ENCODE results near the gene OSBPL9. TPM values are rescaled to one million over a fixed set of nuclear protein-coding genes. Genes with fewer than 3 reads are reported as not detected.

OSBPL9 gene
- total RNA-seq, 1 donor from 2014 or later: 149 TPM

DNA sequence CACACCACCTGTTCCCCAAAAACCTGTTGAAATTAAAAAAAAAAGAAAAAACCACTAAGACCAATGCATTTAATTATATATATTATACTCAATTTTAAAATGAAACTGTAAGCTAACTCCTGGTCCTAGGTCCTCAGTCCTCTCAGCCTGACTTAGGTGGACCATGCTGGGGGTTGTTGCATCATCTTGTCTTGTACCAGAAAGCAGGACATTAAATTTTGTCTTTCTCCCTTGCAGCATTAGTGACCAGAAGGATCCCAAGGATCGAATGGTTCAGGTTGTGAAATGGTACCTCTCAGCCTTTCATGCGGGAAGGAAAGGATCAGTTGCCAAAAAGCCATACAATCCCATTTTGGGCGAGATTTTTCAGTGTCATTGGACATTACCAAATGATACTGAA lies 164.0 kb downstream of the OSBPL9 start:
- Mint-ChIP-seq H3K27me3 (ENCODE audit: insufficient read depth, low read depth) (no peaks in the 10 kb centered on the region), H3K4me1 (no peaks in the 10 kb centered on the region), H3K4me3 (no peak overlapping the region), H3K9me3 (no peaks in the 10 kb centered on the region), H3K27ac (no peak overlapping the region), H3K36me3 (peaks cover 26% of the 10 kb centered on the region)
- Histone ChIP-seq H3K27me3 (no peaks in the 10 kb centered on the region), H3F3A (ENCODE audit: low read depth) (no peaks in the 10 kb centered on the region), H3K4me2 (no peak overlapping the region), H3K9ac (no peak overlapping the region), H3K4me3 (no peak overlapping the region), H3K9me3 (ENCODE audit: low read depth) (no peaks in the 10 kb centered on the region), H3K27ac (no peak overlapping the region), H4K20me1 (ENCODE audit: low read depth) (no peaks in the 10 kb centered on the region), H3K79me2 (ENCODE audit: low read depth) (no peaks in the 10 kb centered on the region), H3K4me1 (no peaks in the 10 kb centered on the region), H3K36me3 (peaks cover 20% of the 10 kb centered on the region), H2AFZ (replicated peaks) (no peak overlapping the region)
- no peak for DNase-seq (ENCODE audit: low spot score)
- TF ChIP-seq, protein P1, sequence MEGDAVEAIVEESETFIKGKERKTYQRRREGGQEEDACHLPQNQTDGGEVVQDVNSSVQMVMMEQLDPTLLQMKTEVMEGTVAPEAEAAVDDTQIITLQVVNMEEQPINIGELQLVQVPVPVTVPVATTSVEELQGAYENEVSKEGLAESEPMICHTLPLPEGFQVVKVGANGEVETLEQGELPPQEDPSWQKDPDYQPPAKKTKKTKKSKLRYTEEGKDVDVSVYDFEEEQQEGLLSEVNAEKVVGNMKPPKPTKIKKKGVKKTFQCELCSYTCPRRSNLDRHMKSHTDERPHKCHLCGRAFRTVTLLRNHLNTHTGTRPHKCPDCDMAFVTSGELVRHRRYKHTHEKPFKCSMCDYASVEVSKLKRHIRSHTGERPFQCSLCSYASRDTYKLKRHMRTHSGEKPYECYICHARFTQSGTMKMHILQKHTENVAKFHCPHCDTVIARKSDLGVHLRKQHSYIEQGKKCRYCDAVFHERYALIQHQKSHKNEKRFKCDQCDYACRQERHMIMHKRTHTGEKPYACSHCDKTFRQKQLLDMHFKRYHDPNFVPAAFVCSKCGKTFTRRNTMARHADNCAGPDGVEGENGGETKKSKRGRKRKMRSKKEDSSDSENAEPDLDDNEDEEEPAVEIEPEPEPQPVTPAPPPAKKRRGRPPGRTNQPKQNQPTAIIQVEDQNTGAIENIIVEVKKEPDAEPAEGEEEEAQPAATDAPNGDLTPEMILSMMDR (IDR thresholded peaks at IDR 0.05): no peak
- TF ChIP-seq EZH2 (IDR thresholded peaks at IDR 0.05): no peak
- no peak for TF ChIP-seq EZH2phosphoT487 (IDR thresholded peaks at IDR 0.05)

GRCh38 chr1:51784997-51785421 lies 168.1 kb downstream of the OSBPL9 start:
- Mint-ChIP-seq H3K27me3 (ENCODE audit: insufficient read depth, low read depth) (no peaks in the 10 kb centered on the region), H3K4me3 (no peak overlapping the region), H3K36me3 (peaks cover 34% of the 10 kb centered on the region), H3K27ac (no peak overlapping the region), H3K4me1 (no peaks in the 10 kb centered on the region), H3K9me3 (no peaks in the 10 kb centered on the region)
- Histone ChIP-seq H3K9me3 (ENCODE audit: low read depth) (no peaks in the 10 kb centered on the region), H4K20me1 (ENCODE audit: low read depth) (no peaks in the 10 kb centered on the region), H3K36me3 (peaks cover 11% of the 10 kb centered on the region), H2AFZ (replicated peaks) (no peak overlapping the region), H3K27me3 (no peaks in the 10 kb centered on the region), H3K79me2 (ENCODE audit: low read depth) (no peaks in the 10 kb centered on the region), H3K4me3 (no peak overlapping the region), H3K4me2 (no peak overlapping the region), H3K4me1 (no peaks in the 10 kb centered on the region), H3F3A (ENCODE audit: low read depth) (no peaks in the 10 kb centered on the region), H3K27ac (no peak overlapping the region), H3K9ac (no peak overlapping the region)
- DNase-seq (ENCODE audit: low spot score): no peak
- TF ChIP-seq EZH2 (IDR thresholded peaks at IDR 0.05) (no peak), EZH2phosphoT487 (IDR thresholded peaks at IDR 0.05) (no peak)
- TF ChIP-seq, protein P1 (IDR thresholded peaks at IDR 0.05): no peak

DNA sequence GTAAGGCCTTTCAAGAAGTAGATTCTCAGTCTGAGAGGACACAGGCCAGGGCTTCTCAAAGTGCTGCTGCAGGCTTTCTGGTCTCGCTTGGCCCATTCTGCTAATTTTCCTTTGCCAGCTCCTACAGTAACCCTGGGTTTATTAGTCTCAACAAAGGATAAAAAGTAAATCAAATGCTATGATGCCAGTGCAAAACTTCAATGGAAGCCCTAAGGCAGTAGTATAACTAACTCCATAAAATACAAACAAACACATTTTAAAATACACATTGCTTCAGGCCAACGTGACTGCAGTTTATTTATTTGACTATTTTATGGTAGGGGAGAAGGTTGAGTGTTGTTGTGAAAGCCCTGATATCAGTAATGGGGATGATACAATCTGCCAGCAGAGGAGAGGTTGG lies 172.0 kb downstream of the OSBPL9 start:
- Mint-ChIP-seq H3K4me1 (no peaks in the 10 kb centered on the region), H3K27me3 (ENCODE audit: insufficient read depth, low read depth) (no peaks in the 10 kb centered on the region), H3K9me3 (no peaks in the 10 kb centered on the region), H3K36me3 (peaks cover 53% of the 10 kb centered on the region), H3K4me3 (no peak overlapping the region), H3K27ac (no peak overlapping the region)
- Histone ChIP-seq H3K27me3 (no peaks in the 10 kb centered on the region), H3K4me1 (no peaks in the 10 kb centered on the region), H3K27ac (no peak overlapping the region), H3K9me3 (ENCODE audit: low read depth) (no peaks in the 10 kb centered on the region), H2AFZ (replicated peaks) (no peak overlapping the region), H4K20me1 (ENCODE audit: low read depth) (peaks cover 3% of the 10 kb centered on the region), H3K4me3 (no peak overlapping the region), H3K4me2 (no peak overlapping the region), H3F3A (ENCODE audit: low read depth) (no peaks in the 10 kb centered on the region), H3K9ac (no peak overlapping the region), H3K36me3 (peaks cover 6% of the 10 kb centered on the region), H3K79me2 (ENCODE audit: low read depth) (no peaks in the 10 kb centered on the region)
- TF ChIP-seq EZH2 (IDR thresholded peaks at IDR 0.05): no peak
- TF ChIP-seq, protein P1 (IDR thresholded peaks at IDR 0.05): no peak
- DNase-seq (ENCODE audit: low spot score): no peak
